GM21529 (cell line): Measurements from ENCODE around the gene CDH15.

Experiments
- ATAC-seq: cut with Tn5 transposase; IDR thresholded peaks from one replicate; pipeline ENCODE4 v1.9.1; 2021; ENCODE audit not compliant: unreplicated experiment

CDH15 gene

DNA sequence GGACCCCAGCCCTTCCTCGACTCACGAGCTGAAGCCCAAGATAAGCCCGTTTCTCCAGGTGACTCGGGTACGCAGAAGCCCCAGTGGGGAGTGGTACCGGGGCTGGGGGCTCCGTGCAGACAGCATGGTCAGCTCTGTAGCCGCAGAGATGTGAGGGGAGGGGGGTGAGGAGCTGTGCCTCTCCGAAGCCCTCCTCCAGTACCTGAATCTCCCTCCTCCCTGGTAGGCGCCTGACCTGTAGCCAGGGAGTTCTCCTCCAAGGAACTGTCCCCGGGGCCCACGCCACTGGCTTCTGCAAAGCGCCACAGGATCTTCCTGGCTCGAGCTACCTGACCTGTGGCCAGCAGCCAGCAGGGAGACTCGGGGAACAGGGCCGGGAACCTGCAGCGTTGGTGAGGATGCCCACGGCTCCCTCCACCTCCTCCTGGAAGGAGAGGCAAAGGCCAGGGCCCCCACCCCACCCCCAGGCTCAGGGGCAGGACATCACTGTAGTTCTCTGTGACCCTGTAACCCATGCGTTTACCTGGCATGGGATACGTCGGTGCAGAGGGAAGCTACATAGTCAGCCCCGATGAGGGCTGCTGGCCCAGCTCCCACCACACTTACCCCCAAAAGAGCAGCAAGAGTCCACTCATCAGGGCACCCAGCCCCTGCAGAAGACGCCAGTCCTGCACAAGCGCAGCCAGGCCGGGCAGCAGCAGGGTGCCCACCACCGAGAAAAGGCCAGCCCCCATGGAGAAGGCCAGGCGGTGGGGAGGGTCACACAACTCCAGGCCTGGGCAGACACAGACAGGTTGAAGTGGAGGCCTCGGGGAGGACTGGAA is 27.1 kb downstream of the CDH15 start:
- ATAC-seq = no peak

DNA sequence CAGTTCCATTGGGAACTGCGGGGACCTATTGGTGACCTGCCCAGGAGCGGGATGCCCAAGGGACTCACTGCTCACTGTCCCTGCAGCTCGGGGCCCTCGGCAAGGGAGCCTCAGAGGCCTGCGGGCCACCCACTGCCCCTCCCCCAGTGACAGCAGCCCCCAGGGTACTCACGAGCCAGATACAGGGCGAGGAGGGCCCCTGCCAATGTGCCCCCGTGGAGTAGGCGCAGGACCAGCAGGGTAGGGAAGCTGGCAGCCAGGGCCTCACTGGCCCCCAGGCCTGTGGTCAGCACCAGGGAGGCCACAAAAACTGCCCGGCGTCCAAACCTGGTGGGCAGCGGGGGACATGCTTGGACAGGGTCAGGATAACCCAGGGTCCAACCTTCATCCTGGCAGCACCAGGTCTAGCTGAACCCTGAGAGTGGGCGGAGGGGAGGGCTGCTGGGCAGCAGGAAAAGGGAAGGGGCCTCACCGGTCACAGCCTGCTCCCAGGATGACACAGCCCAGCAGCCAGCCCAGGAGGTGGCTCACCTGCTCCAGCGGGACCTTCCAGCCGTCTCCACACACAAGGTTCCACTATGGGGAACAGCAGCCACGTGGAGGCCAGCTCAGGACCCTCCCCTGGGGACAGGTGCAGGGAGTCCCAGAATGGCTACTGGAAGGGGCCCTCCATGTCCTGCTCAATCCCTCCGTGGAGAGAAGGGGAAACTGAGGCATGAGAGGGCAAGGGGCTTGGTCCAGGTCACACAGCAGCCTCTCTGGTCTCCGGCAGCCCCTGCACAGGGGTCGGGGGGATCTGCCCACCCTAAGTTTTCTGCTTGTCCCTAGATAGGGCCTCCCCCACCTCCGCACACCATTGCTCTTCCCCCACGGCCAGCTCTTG is 27.9 kb downstream of the CDH15 start:
- no peak for ATAC-seq

DNA sequence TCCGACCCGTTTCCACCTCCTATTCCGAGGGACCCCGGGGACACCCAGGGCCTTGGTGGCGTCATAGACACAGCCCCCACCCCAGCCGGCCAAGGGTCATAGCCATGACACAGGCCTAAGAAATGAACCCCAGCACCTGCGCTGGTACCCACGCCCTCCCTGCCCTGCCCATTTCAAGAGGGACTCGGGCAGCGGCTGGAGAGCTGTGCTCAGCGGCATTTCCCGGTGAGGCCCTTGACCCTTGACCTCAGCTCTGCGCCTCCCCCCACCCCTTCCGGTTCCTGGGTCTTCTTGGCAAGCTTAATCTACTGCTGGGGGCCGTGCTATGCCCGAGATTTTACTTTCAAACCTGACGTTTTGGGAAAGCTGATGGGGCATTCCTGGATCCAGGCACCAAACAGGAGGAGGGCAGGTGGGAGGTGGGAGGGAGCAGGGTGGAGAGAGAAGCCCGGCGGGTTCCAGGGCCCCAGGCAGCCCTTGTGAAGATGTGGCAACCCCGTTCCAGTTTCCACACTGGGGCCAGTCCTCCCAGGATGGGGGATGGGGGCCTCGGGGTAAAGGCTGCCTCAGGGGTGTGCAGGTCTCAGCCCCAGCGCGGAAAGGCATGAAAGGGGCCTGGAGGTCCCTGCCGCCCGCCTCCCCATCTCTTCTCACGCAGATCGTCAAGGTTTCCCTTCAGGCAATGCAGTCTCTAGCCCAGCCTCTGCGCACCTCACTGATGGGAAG is 28.7 kb downstream of the CDH15 start, which contains the start of gene SLC22A31:
SLC22A31 (minus strand) TSS at position 414 of the 726 bp plus-strand sequence; CDS start at position 378, 36 bp downstream.
- no peak for ATAC-seq

DNA sequence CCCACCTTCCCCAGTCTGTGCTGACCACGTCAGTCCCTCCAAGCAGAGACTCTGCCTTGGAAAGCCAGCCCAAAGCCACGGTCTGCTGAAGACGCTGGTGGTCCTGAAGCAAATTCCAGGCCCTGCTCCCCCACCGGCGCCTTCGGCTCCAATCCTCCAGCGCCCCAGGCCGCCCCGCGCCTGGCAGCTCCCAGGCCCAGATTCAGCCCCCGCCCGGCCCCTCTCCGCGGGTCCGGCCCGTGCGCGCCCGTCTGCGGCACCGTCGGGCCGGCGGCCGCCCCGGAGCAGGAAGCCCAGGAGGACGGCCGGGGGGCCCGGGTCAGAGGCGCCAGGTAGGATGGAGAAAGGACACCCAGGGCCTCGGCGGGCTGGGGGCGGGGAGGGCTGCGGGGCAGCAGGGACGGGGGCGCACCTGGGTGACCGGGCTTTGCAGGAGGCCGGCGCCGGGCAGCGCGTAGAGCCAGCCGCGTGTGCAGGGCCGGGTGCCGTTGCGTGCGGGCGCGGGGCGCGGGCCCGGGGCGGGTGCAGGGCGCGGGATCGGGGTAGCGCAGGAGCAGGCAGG is 29.4 kb downstream of the CDH15 start:
- no peak for ATAC-seq

DNA sequence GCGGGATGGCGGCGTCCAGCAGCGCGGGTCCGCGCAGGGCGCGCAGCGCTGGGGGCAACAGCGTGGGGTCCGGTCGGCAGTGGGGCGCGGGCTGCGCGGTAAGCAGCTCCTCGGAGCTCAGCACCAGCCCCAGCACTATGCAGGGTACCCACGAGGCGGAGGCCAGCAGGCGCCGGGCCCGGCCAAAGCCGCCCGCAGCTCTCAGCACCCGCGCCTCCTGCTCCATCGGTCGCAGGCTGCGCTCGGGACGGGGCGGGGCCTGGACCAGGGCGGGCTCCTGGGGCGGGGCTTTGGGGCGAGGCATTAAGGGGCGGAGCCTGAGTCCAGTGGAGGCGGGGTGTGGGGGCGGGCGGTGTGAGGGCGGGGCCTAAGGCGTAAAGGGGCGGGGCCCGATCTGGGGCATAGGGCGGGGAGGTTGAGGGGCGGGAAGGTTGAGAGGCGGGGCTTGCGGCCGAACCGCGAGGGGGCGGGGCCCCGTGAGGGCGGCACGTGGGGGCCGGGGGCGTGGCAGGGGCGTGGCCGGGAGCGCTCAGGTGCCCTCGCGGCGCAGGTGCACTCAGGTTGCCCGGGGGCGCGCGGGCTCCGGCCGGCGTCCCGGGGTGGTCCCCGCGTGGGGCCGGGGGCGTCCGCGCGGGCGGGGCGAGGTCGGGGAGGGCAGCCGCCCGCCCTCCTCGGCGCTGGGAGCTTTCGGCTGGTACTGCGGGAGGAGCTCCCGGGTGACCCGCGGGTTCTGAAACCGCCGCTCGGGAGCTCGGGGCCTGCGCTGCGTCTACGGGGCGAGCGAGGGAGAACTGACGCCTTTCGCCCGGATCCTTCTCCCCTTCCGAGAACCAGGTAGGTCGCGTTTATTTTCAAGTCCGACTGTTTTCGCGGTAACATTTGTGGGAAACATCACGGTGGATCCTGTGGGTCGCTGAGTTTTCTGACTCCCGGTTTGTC is 30.2 kb downstream of the CDH15 start:
- ATAC-seq = no peak

DNA sequence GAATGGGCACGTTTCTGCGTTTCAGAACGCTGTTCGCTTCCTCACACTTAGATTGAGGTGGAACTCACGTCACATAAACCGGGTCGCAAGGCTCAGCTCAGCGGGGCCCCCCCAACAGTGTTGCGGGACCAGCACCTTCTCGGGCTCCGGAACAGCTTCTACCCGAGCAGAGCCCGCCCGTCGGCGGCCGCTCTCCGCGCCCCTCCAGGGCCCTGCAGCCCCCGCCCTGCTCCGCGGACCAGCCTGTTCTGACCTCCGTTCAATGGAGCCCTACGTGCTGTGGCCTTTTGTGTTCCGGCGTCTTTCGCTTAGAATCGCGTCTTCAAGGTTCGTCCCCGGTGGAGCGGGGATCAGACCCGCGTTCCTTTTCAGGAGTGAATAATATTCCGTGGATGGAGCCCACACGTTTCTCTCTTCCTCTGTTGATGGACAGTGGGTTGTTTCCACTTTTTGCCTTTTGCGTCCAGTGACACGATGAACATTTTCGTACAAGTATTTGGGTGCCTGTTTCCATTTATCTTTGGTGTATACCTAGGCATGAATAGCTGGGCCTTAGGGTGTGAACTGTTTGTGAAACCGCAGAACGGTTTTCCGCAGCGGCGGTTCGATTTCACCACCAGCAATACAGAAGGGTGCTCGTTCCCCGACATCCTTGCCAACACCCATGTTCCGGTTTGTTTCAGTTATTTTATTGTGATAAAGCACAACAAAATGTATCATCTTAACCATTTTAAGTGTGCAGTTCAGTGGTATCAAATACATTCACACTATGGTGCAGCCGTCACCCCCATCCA is 31.1 kb downstream of the CDH15 start:
- no peak for ATAC-seq

DNA sequence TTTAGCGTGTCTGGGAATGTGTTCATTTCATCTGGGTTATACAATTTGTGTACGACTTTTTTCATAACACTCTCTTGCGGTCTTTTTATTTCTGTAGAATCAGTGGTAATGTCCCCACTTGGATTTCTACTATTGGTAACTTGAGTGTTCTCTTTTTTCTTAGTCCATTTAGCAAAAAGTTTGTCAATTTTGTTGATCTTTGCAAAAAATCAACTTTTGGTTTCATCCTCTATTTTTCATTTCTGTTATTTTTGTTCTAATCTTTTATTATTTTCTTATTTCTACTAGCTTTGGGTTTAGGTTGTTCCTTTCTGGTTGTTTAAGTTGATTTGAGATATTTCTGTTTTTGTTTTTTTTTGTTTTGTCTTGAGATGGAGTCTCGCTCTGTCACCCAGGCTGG is 36.4 kb downstream of the CDH15 start:
- no peak for ATAC-seq

DNA sequence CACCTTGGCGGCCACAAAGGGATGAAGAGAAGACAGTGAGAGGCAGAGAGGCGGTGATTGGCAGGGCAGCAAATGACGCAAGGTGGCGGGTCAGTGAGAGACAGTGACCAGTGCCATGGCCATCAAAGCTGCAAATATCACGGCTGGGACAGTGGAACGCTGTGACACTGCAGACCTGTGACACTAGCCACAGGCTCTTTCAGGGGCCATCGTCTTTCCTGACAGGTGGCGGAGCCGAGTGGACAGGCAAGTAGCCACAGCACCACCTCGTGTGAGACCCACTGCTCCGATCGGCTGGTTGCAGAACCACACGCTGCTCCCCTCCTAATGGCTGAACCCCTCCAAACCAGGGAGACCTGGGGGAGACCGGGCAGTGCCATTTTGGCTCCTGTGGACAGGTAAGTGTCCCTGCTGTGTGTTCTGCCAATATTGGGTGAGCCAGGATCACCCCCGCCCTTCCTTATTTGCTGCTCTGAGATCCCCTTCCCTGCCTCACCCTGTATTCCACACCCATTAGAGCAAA is 38.0 kb downstream of the CDH15 start:
- no peak for ATAC-seq

DNA sequence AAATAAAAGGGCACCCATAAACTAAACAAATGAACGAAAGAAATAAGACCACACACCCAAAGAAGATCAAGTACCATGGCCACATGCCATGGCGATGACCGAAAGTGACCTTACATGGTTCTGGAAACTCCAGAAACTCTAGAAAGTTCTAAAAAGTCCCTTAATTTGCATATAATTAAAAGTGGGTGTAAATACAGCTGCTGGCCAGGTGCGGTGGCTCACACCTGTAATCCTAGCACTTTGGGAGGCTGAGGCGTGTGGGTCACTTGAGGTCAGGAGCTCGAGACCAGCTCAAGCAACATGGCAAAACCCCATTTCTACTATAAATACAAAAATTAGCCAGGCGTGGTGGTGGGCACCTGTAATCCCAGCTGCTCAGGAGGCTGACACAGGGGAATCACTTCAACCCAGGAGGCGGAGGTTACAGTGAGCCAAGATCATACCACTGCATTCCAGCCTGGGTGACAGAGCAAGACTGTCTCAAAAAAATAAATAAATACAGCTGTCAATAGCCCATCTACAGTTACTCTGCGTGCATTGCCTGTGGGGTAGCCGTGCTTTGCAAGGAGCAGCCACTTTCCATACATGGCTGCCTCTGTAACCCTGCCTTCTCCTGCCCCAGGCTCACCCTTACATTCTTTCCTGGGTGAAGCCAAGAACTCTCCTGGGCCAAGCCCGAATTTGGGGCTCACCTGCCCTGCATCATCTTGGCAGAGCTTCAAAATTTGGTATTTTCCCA is 38.8 kb downstream of the CDH15 start:
- ATAC-seq = no peak

DNA sequence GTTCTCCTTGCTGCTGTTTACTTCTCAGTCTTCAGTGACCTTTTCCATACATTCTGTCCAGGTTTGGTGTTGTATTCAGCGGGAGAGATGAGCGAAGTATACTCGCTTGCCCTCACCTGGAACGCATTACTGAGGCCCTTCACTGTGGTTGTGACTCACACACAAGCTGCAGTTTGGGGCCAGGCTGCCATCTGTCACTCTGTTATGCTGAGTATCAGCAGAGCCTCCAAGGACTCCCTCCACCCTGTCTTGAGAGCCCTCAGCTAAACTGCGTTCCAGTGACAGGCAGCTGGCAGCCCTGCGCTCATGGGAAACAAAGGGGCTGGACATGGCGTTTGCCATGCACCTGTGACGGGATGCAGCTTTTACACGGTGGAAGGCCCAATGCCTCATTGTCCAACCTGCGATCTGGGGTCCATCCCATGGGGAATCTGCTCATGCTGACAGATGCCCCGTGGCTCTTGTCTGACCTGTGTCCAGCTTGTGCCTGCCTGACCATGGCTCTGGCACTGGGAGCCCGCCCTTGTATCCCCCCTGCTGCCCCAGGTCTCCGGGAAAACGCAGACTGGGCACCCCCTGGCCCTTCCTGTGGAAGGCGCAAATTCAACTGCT is 39.5 kb downstream of the CDH15 start:
- no peak for ATAC-seq

DNA sequence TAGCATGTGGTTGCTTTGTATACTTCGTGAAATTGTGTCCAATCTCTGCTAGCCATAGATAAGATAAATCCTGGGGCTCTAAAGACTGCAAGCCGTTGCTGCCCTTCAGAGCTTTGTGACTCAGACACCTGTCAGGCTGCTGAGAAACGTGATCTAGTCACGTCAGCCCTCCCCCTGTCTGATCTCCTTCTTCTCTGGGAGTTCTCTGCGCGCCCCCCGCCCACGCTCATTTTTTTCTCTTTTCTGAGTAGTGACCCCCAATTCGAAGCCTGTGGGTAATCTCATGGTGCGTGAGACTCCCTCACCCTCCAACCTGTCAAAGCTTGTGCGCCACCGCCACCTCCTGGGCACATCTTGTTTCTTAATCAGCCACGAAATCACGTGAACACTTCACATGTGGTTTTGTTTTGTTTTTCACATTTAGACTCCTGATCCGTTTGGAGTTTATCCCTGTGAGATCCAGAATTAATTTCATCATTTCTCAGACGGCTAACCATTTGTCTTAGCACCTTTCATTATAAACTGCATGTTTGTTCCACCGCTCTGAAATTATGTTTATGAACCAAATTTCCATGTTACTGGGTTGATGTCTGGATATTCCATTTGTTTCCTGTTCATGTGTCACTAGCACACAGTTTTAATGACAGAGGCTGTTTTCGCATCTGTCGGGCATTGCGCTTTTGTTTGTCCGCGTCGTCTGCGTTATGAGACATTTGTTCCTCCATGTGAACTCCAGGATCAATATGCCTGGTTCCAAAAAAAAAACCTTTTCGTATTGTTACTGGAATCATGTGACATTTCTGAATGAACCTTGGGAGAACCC is 45.0 kb downstream of the CDH15 start:
- ATAC-seq = no peak

DNA sequence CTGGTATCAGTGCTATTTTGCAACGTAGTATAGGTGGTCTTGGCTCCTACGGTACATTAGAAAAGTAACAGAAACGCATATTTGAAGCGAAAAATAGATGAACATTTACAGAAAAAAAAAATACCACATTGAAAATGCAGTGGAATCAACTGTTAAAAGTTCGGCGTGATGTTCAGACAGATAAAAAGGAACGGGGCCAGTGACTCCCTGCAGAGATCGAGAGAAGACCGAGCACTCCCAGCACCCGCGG is 45.5 kb downstream of the CDH15 start:
- ATAC-seq = no peak

DNA sequence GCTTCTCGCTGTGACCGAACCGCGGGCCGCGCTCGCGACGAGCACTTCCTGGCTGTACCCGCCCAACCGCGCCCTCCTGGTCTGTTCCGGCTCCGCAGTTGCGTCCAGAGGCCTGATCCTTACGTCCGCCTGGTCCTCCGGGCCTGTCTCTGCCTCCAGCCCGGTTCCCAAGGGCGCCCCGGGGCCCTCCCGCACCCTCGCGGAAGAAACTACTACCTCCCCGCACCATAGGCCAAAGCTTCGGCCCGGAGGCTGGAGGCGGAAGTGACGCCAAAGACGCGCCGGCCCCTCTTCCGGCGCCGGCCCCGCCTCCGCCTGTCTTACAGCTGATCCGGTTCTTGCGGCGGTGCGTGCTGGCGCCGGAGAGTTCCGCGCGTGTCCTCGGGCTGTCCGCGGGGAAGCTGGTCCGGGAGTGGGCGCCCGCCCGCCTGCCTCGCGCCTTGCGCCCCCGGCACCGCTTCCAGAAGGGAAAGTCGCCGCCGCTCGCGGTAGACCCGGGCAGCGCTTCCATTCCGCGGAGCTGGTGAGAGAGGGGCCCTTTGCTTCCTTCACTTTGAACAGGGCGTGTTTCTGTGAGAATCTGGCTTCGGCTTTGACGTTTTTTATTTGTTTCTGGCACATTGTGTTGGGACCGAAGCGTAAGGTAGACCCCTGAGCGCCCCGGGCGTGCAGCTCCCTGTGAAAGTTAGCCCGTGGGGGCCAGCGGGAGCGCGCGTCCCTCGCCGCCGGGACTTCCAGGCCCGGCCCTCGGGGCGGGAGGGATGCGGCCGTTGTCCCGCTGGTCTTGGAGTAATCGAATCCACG is 46.0 kb downstream of the CDH15 start, which contains the start of gene ZNF778:
ZNF778 (plus strand) TSS at position 316 of the 804 bp plus-strand sequence. CDS start 3,425 bp downstream, outside the sequence.
- ATAC-seq = peak; percentile 90

DNA sequence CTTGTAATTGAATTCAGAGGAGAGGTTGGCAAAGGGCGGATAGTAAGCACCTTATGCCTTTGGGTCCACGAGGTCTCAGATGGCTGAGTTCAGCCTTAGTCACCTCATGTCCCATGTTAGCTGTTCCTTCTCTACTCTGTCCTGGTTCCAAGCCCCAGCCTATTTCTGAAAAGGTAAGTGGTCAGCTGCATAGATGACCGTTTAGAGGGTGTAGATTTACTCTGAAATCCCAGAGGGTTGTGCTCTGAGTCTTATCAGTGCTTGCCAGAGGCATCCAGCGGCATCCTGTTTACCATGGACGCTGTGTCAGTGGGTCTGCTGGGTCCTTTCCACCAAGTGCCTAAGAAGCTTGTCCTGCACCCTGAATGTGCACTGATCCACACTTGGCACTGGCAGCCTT is 47.8 kb downstream of the CDH15 start:
- ATAC-seq = no peak

DNA sequence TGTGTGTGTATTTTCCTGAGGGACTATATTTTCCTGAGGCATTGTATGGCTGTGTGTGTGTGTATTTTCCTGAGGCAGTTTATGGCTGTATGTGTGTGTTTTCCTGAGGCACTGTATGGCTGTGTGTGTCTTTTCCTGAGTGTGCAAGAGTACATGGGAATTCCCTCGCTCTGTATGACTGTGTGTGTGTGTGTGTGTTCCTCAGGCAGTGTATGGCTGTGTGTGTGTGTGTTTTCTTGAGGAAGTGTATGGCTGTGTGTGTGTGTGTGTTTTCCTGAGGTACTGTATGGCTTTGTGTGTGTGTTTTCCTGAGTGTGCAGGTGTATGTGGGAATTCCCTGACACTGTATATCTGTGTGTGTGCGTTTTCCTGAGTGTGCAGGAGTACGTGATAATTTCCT is 50.1 kb downstream of the CDH15 start:
- no peak for ATAC-seq

DNA sequence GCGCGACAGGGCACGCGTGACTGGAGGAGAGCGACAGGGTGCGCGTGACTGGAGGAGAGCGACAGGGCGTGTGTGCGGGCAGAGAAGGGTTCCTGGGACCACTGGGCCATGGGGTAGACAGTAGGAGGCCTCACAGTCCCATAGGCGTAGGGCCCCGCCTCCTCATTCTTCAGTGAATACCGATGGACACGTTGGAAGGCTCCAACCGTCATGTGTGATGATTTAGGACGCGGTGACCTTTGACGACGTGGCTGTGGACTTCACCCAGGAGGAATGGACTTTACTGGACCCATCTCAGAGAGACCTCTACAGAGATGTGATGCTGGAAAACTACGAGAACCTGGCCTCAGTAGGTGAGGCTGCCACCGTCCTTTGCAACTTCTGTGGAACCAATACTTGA is 51.4 kb downstream of the CDH15 start:
- ATAC-seq = no peak
